Peyer's patch (tissue), 4 donors: ENCODE data around the gene DCT.
A peak's percentile ranks its signal among the peaks of the same experiment; 100 is the strongest.

ENCODE experiments used
- CTCF ChIP-seq, 6 experiments: fragments of 450-650 bp in 4 of 6; fragments of 200-600 bp in 2 of 6; sonication (generic) in 1 of 6; IDR thresholded peaks; one replicate each; pipeline ENCODE4 v1.5.1; 2017 to 2019; ENCODE audit warnings: antibody characterized with exemption in 6 of 6, mild to moderate bottlenecking in 3 of 6, moderate library complexity in 1 of 6
- POLR2A ChIP-seq, 2 donors: fragments of 450-650 bp; IDR thresholded peaks; one replicate each; pipeline ENCODE4 v1.5.1; 2017; ENCODE audit warnings: antibody characterized with exemption in 2 of 2, mild to moderate bottlenecking in 2 of 2, moderate library complexity in 2 of 2

DNA sequence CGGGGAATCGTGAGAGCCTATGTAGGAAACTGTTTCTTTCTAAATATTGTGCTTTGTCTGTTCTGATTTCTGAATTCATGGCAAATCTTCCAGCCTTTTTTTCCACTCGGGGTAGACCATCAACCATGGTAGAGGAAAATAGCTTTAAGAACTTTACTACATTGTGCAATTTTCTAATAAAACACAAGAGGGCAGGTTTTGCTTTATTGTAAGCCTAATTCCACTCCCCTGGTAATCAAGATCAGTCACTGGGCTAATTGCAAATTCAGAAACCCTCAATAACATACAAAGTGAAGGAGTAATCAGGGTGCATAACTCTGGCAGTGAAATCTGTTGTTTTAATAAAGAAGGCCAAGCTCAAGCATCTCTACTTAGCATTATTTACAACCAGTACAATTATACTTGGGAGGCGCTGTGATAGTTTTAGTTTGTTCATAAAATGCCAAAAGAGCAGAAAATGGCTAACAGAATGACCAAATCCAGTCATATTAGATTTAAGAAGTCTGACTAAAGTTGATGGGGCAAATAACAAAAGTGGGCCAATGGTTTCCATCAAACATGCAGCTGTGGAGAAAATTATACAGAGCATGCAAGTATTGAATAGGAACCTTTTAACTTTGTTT is 43.8 kb downstream of the DCT start:
- TF ChIP-seq CTCF (IDR thresholded peaks at IDR 0.05): peak in 5 of 6 experiments; percentile 28 to 65 (median 62)
- no peak for TF ChIP-seq POLR2A (IDR thresholded peaks at IDR 0.05)
